Keratinocyte (primary cell): Measurements from ENCODE around the gene TENM4. TPM values are rescaled to one million over a fixed set of nuclear protein-coding genes. Genes with fewer than 3 reads are reported as not detected.

ENCODE experiments used
- DNase-seq: peaks from one replicate; pipeline ENCODE4 v3.0.0-alpha.2; 2011; ENCODE audit warnings: low read depth, missing footprints, low spot score
- FAIRE-seq: peaks from 2 replicates; lab custom pipeline; 2011; peaks lifted over from hg19 to GRCh38; lab: Jason Lieb, UNC
- H2AFZ ChIP-seq: 2 replicates; pipeline ENCODE4 v1.6.0; 2012; ENCODE audit warnings: low read length, control low read depth, inconsistent platforms; ENCODE audit not compliant: control insufficient read depth
- H3K27ac ChIP-seq: 2 replicates; pipeline ENCODE4 v1.5.1; 2011; ENCODE audit warnings: low read length; ENCODE audit not compliant: control insufficient read depth, insufficient read depth
- H3K27me3 ChIP-seq: 3 replicates; pipeline ENCODE4 v1.6.0; 2011; ENCODE audit warnings: low read length; ENCODE audit not compliant: control insufficient read depth, insufficient read depth; ENCODE audit errors: extremely low read depth
- H3K36me3 ChIP-seq, 2 experiments: 2 replicates in 1 of 2; 3 replicates in 1 of 2; pipeline ENCODE4 v1.5.1; 2011; ENCODE audit warnings: low read length in 2 of 2, mild to moderate bottlenecking in 1 of 2; ENCODE audit not compliant: control insufficient read depth in 2 of 2, insufficient read depth in 2 of 2; ENCODE audit errors: extremely low read depth in 1 of 2
- H3K4me1 ChIP-seq: 3 replicates; pipeline ENCODE4 v1.5.1; 2011; ENCODE audit warnings: low read length; ENCODE audit not compliant: control insufficient read depth, insufficient read depth; ENCODE audit errors: extremely low read depth
- H3K4me2 ChIP-seq: 3 replicates; pipeline ENCODE4 v1.6.0; 2011; ENCODE audit warnings: low read depth, low read length; ENCODE audit not compliant: control insufficient read depth, insufficient read depth; ENCODE audit errors: extremely low read depth
- H3K4me3 ChIP-seq, 3 experiments: fragments of 200-600 bp in 1 of 3; sonication (generic) in 1 of 3; 2 replicates in 2 of 3; 3 replicates in 1 of 3; pipeline ENCODE4 v1.5.1; 2011 to 2016; ENCODE audit warnings: low read length in 3 of 3, mild to moderate bottlenecking in 3 of 3, control low read depth in 2 of 3, inconsistent platforms in 1 of 3, low read depth in 1 of 3, mixed read lengths in 1 of 3, mixed run types in 1 of 3, moderate library complexity in 1 of 3; ENCODE audit not compliant: control insufficient read depth in 2 of 3, insufficient read depth in 2 of 3; ENCODE audit errors: extremely low read depth in 1 of 3
- H3K79me2 ChIP-seq: 2 replicates; pipeline ENCODE4 v1.6.0; 2012; ENCODE audit warnings: low read length; ENCODE audit not compliant: control insufficient read depth, insufficient read depth
- H3K9ac ChIP-seq: 3 replicates; pipeline ENCODE4 v1.6.0; 2011; ENCODE audit warnings: low read length; ENCODE audit not compliant: control insufficient read depth, insufficient read depth; ENCODE audit errors: extremely low read depth
- H3K9me1 ChIP-seq: 3 replicates; pipeline ENCODE4 v1.6.0; 2011; ENCODE audit warnings: low read length; ENCODE audit not compliant: control insufficient read depth, insufficient read depth; ENCODE audit errors: extremely low read depth
- H3K9me3 ChIP-seq: 2 replicates; pipeline ENCODE4 v1.5.1; 2012; ENCODE audit warnings: low read depth, low read length; ENCODE audit not compliant: control insufficient read depth
- H4K20me1 ChIP-seq: 3 replicates; pipeline ENCODE4 v1.6.0; 2011; ENCODE audit warnings: low read length; ENCODE audit not compliant: control insufficient read depth, insufficient read depth; ENCODE audit errors: extremely low read depth
- CTCF ChIP-seq, 3 experiments: IDR thresholded peaks in 1 of 3; conservative IDR thresholded peaks in 1 of 3; optimal IDR thresholded peaks in 1 of 3; 2 replicates in 2 of 3; 3 replicates in 1 of 3; pipeline versions ENCODE3 to v1.5.1; 2011; ENCODE audit warnings: low read length in 3 of 3, mild to moderate bottlenecking in 3 of 3, moderate library complexity in 2 of 3, control low read depth in 1 of 3, inconsistent platforms in 1 of 3; ENCODE audit not compliant: insufficient read depth in 2 of 3; ENCODE audit errors: extremely low read depth in 1 of 3
- EZH2 ChIP-seq: IDR thresholded peaks from one replicate; pipeline ENCODE4 v1.6.1; 2012; ENCODE audit warnings: inconsistent platforms, mild to moderate bottlenecking, low read length, moderate library complexity
- dilution Hi-C: fragments of 300-500 bp; cut with MboI; formaldehyde crosslinking; loops from one replicate; pipeline ENCODE4 v1.7.0; 2020; ENCODE audit warnings: low sequenced_read_pairs; ENCODE audit not compliant: extremely low pct_ligation_motif_present
- polyA plus RNA-seq, 5 experiments: library from polyadenylated mRNA; depleted of rRNA in 3 of 5; stranded (reverse) in 3 of 5; stranded (forward) in 1 of 5; unstranded in 1 of 5; fragments of >200 nt; gene quantifications; 1 replicate in 1 of 5; 2 replicates in 3 of 5; 3 replicates in 1 of 5; pipeline versions ENCODE4 v1.2.1 to v1.2.3, GENCODE V29; 2011 to 2012; ENCODE audit warnings: missing spikeins in 2 of 5, low read depth in 1 of 5, low replicate concordance in 1 of 5

The TENM4 gene
- polyA plus RNA-seq, 1 donor (not counting 4 experiments of a cell fraction or from before 2014, with no cell fraction given): 3.5 TPM

GRCh38 chr11:79088967-79089366, 351.9 kb downstream of the TENM4 start:
- no peak overlapping the region for H3K4me3 ChIP-seq
- H4K20me1 ChIP-seq: no peaks in the 10 kb centered on the region
- no peak overlapping the region for H3K9ac ChIP-seq
- peaks cover 41% of the 10 kb centered on the region for H3K4me1 ChIP-seq
- H3K9me1 ChIP-seq: no peaks in the 10 kb centered on the region
- H3K9me3 ChIP-seq: no peaks in the 10 kb centered on the region
- no peak overlapping the region for H3K27ac ChIP-seq
- H3K4me2 ChIP-seq: no peak overlapping the region
- dilution Hi-C loops: no loop called here
- TF ChIP-seq CTCF (optimal IDR thresholded peaks at IDR 0.05 in 1 of 3, IDR thresholded peaks at IDR 0.05 in 1 of 3, conservative IDR thresholded peaks at IDR 0.05 in 1 of 3; ENCODE audit: extremely low read depth in 1 of 3, insufficient read depth in 2 of 3, low read length in 3 of 3) (no peak), EZH2 (no peak)
- no peak for DNase-seq
- H3K36me3 ChIP-seq: no peaks in the 10 kb centered on the region
- no peak overlapping the region for H2AFZ ChIP-seq
- H3K79me2 ChIP-seq: no peaks in the 10 kb centered on the region
- no peak for FAIRE-seq
- no peaks in the 10 kb centered on the region for H3K27me3 ChIP-seq

- H3K9me3 ChIP-seq: no peaks in the 10 kb centered on the region
- no peak for FAIRE-seq
- no peaks in the 10 kb centered on the region for H3K36me3 ChIP-seq
- no peak overlapping the region for H3K9ac ChIP-seq
- TF ChIP-seq EZH2 (no peak), CTCF (optimal IDR thresholded peaks at IDR 0.05 in 1 of 3, IDR thresholded peaks at IDR 0.05 in 1 of 3, conservative IDR thresholded peaks at IDR 0.05 in 1 of 3; ENCODE audit: extremely low read depth in 1 of 3, insufficient read depth in 2 of 3, low read length in 3 of 3) (no peak)
- H4K20me1 ChIP-seq: no peaks in the 10 kb centered on the region
- DNase-seq: no peak
- no peaks in the 10 kb centered on the region for H3K9me1 ChIP-seq
- no peak overlapping the region for H3K27ac ChIP-seq
- no peak overlapping the region for H2AFZ ChIP-seq
- H3K27me3 ChIP-seq: no peaks in the 10 kb centered on the region
- peaks cover 34% of the 10 kb centered on the region for H3K4me1 ChIP-seq
- no peak overlapping the region for H3K4me3 ChIP-seq
- dilution Hi-C loops: no loop called here
- H3K4me2 ChIP-seq: no peak overlapping the region
- no peaks in the 10 kb centered on the region for H3K79me2 ChIP-seq
These were observed 352.9 kb downstream of the TENM4 start for GRCh38 chr11:79087961-79088318.
